KG1 (cell line): Measurements from ENCODE around the gene BRD2.

ENCODE experiments used
- DNase-seq: peaks from one replicate; lab custom pipeline; 2025; lab: John Stamatoyannopoulos, UW

BRD2 gene

DNA sequence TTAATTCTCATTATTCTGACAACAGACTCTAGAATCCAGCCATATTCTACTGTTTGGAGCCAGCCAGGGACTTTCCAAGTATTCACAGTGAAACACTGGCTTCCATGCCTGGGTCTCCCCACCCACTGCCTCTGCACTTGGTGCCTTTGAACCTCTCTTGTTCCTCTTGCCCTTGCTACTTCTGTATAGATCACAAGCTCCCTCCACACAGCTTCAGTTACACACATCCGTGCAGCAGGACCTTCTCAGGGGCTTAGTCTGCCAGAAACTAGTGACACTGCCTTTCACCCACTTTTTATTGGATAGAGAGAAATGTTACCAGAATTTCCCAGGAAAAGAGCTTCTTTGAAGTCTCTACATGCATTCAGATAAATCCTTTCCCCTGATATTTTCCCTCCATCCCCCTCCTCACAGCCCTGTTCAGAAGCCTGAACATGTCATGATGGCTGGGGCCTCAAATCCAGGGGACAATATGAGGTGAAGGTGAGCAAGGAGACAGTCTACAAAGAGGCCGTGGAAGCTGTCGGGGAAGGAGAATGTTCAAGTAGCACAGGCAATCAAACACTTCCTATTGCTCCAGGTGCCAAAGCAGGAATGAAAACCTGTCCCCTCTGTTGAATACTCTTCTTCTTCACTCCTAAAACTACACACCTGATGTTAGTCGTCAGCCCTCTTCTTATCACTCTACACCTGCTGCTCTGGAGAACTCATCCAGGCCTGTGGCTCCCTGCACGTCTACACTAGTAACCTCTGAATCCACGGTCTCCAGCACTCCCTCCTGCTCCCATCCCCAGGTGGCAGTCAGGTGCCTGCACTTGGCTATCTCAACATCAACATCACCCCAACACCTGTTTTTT lies 61.2 kb downstream of the BRD2 start:
- DNase-seq = peak; percentile 62

DNA sequence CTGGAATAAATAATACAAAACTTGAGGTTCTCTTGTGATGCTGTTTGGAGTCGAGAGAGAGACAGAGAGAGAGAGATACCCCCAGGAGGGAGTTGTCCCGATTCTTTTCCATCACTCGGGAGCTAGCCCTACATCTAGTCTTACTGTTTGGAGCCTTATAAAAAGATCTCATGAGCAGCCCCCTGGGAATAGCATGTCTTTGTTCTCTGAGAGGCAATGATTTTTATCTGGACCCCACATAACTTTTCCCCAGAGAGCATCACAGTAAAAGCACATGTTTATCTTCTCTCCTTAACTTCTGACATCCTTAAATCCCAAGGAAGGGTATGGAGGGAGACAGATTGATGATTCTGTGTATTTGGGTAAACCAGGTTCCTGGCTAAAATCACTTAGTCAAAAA lies 61.9 kb downstream of the BRD2 start:
- no peak for DNase-seq
